Small intestine (tissue), 7 donors: ENCODE data around the gene RELN. TPM values are rescaled to one million over a fixed set of nuclear protein-coding genes. Genes with fewer than 3 reads are reported as not detected.

Experiments
- DNase-seq, 2 donors: peaks; one replicate each; pipeline versions ENCODE4 v3.0.0 to v3.0.0-alpha.2; 2013
- FAIRE-seq: peaks from 2 replicates; lab custom pipeline; 2012; peaks lifted over from hg19 to GRCh38; lab: Jason Lieb, UNC
- H3K27ac ChIP-seq, 3 donors: one replicate each; pipeline ENCODE4 v1.5.1; 2013; ENCODE audit warnings: low read length in 2 of 3, mild to moderate bottlenecking in 2 of 3, control low read depth in 1 of 3, inconsistent platforms in 1 of 3, low read depth in 1 of 3, moderate library complexity in 1 of 3
- H3K27me3 ChIP-seq, 3 donors: one replicate each; pipeline ENCODE4 v1.6.1; 2013; ENCODE audit warnings: low read length in 3 of 3, inconsistent platforms in 1 of 3; ENCODE audit not compliant: control insufficient read depth in 3 of 3, insufficient read depth in 3 of 3
- H3K36me3 ChIP-seq, 3 donors: one replicate each; pipeline ENCODE4 v1.6.1; 2013; ENCODE audit warnings: low read length in 3 of 3, inconsistent platforms in 1 of 3, low read depth in 1 of 3, mild to moderate bottlenecking in 1 of 3, moderate library complexity in 1 of 3; ENCODE audit not compliant: control insufficient read depth in 3 of 3, insufficient read depth in 2 of 3
- H3K4me1 ChIP-seq, 3 donors: one replicate each; pipeline ENCODE4 v1.6.1; 2013; ENCODE audit warnings: low read length in 2 of 3, inconsistent platforms in 1 of 3, low read depth in 1 of 3, mild to moderate bottlenecking in 1 of 3, moderate library complexity in 1 of 3; ENCODE audit not compliant: control insufficient read depth in 3 of 3, insufficient read depth in 2 of 3
- H3K4me3 ChIP-seq, 3 donors: one replicate each; pipeline ENCODE4 v1.5.1; 2013; ENCODE audit warnings: low read length in 3 of 3, control low read depth in 1 of 3, inconsistent platforms in 1 of 3, low read depth in 1 of 3, mild to moderate bottlenecking in 1 of 3, moderate library complexity in 1 of 3
- H3K9me3 ChIP-seq, 2 donors: one replicate each; pipeline ENCODE4 v1.6.1; 2013; ENCODE audit warnings: low read depth in 1 of 2, low read length in 1 of 2; ENCODE audit not compliant: control insufficient read depth in 2 of 2, insufficient read depth in 1 of 2
- WGBS, 3 donors: extraction: QIAGEN DNeasy Blood & Tissue Kit; methylation state at CpG; one replicate each; pipeline ENCODE4 v1.1.7; 2013; 5-methylcytosine and 5-hydroxymethylcytosine counted together
- polyA plus RNA-seq, 4 donors: library from polyadenylated mRNA; stranded (reverse) in 3 of 4; unstranded in 1 of 4; fragments of 200-250 nt in 3 of 4; fragments of 120-200 nt in 1 of 4; gene quantifications; one replicate each; pipeline versions ENCODE4 v1.2.1 to v1.2.3, GENCODE V29; 2013
- donor health status: healthy with polysubstance abuse.
- donor health status: control.
- donor health status: control.
- donor health status: Bipolar disorder and iron deficiency.
- donor health status: healthy.

Gene RELN
- polyA plus RNA-seq, 4 donors: 3.4 to 8.1 TPM; not detected in 2

GRCh38 chr7:103423467-103424179 lies 565.8 kb downstream of the RELN start:
- peaks cover 0 to 4% of the 10 kb centered on the region in 2 donors for H3K9me3 ChIP-seq
- FAIRE-seq: no peak
- 76 to 80% (median 78%) methylated on average over 3 of the region's 3 CpGs for WGBS, 3 donors
- DNase-seq: no peak
- no peak overlapping the region for H3K27ac ChIP-seq
- no peaks in the 10 kb centered on the region for H3K27me3 ChIP-seq
- no peaks in the 10 kb centered on the region for H3K4me1 ChIP-seq
- no peak overlapping the region for H3K4me3 ChIP-seq
- no peaks in the 10 kb centered on the region for H3K36me3 ChIP-seq

Other genes starting within 250 kb of the RELN start
- gene ORC5, start 218.4 kb upstream of the RELN start, polyA plus RNA-seq: 10 to 100 TPM in 2 of 4 donors, 1 to 10 TPM in 2; 3.8 to 18.4 (median 8.6) TPM